Gastrocnemius medialis (tissue), 4 donors: Measurements from ENCODE around the gene SUDS3. TPM values are rescaled to one million over a fixed set of nuclear protein-coding genes. Genes with fewer than 3 reads are reported as not detected.
"Not testable (repeated sequence)": the region's sequence is repeated elsewhere in the genome, so short reads cannot be mapped to it uniquely, and the experiment has no call there.

ENCODE experiments used
- ATAC-seq, 2 donors: fragments of 150-250 bp; one replicate each; pipeline ENCODE4 v1.9.1; 2016
- DNase-seq, 2 donors: peaks; one replicate each; pipeline ENCODE4 v3.0.0-alpha.2; 2019
- H3K27ac ChIP-seq, 4 donors: fragments of 200-600 bp; sonication (generic); 1 replicate in 1 of 4; 2 replicates in 3 of 4; pipeline ENCODE4 v1.5.1; 2016 to 2018; ENCODE audit warnings: mild to moderate bottlenecking in 2 of 4, moderate library complexity in 1 of 4
- H3K27me3 ChIP-seq, 3 donors: fragments of 200-600 bp; sonication (generic) in 2 of 3; 1 replicate in 1 of 3; 2 replicates in 2 of 3; pipeline versions ENCODE4 v1.5.1 to v1.6.0; 2016 to 2019; ENCODE audit warnings: mild to moderate bottlenecking in 1 of 3, moderate library complexity in 1 of 3
- H3K36me3 ChIP-seq, 2 donors: fragments of 200-600 bp; sonication (generic) in 1 of 2; one replicate each; pipeline ENCODE4 v1.5.1; 2017 to 2018
- H3K4me1 ChIP-seq, 2 donors: fragments of 200-600 bp; sonication (generic) in 1 of 2; one replicate each; pipeline ENCODE4 v1.5.1; 2016 to 2017; ENCODE audit warnings: mild to moderate bottlenecking in 2 of 2
- H3K4me3 ChIP-seq, 4 donors: fragments of 200-600 bp; sonication (generic) in 3 of 4; 1 replicate in 1 of 4; 2 replicates in 3 of 4; pipeline ENCODE4 v1.5.1; 2016 to 2019; ENCODE audit warnings: mild to moderate bottlenecking in 2 of 4
- H3K9me3 ChIP-seq, 3 donors: fragments of 200-600 bp; sonication (generic) in 2 of 3; 1 replicate in 1 of 3; 2 replicates in 2 of 3; pipeline ENCODE4 v1.5.1; 2016 to 2019
- POLR2A ChIP-seq, 2 donors: fragments of 450-650 bp; IDR thresholded peaks; one replicate each; pipeline ENCODE4 v1.6.1; 2017; ENCODE audit warnings: antibody characterized with exemption in 2 of 2, mild to moderate bottlenecking in 2 of 2, moderate library complexity in 2 of 2
- in situ Hi-C, 4 donors: fragments of 200-750 bp; cut with MboI; loops; one replicate each; pipeline versions ENCODE4 v1.15.0 to v1.8.0; 2017; ENCODE audit warnings: low sequenced_read_pairs in 4 of 4
- intact Hi-C: fragments of 100-400 bp; cut with DNase I; formaldehyde crosslinking; loops from one replicate; pipeline ENCODE4 v1.15.1; 2023; ENCODE audit warnings: low total_unique reads
- total RNA-seq, 4 donors: library from RNA; depleted of rRNA; stranded (reverse); fragments of >200 nt; gene quantifications; one replicate each; pipeline versions ENCODE4 v1.1.0 to v1.2.3, GENCODE V29; 2016
- TF ChIP-seq, protein P1 (sequence below), 5 experiments: fragments of 450-650 bp in 3 of 5; fragments of 200-600 bp in 2 of 5; sonication (generic) in 2 of 5; IDR thresholded peaks in 4 of 5; conservative IDR thresholded peaks in 1 of 5; 1 replicate in 4 of 5; 2 replicates in 1 of 5; pipeline ENCODE4 v1.5.1; 2016 to 2019; ENCODE audit warnings: antibody characterized with exemption in 5 of 5, mild to moderate bottlenecking in 3 of 5, moderate library complexity in 3 of 5

Gene SUDS3
- total RNA-seq, 4 donors from 2014 or later: 17.0 to 33.2 (median 29.1) TPM

DNA sequence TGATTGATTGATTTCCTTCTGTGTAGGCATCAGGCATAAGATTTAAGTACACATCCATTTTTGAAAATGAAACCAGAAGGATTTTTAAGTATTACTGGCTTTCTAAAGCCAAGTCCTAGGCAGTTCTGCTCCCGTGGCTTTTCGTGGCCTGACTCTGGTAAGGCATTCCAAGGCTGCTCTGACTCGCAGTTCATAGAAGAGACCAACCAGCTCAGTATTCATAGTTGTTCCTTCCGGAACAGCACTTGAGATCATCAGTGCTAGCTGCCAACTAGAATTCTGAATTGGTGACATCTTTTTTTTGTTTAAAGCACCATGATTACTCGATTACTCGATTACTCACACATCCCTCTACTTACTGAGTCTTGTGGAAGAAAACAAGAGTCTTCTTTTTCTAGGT, 25.9 kb downstream of the SUDS3 start:
- peaks cover 0 to 60% of the 10 kb centered on the region in 2 donors for H3K36me3 ChIP-seq
- intact Hi-C loops: loop anchor here (5.0 to 10.0 kb wide), 2 partner anchors 205 to 633 kb away; no protein-coding TSS in a partner anchor

DNA sequence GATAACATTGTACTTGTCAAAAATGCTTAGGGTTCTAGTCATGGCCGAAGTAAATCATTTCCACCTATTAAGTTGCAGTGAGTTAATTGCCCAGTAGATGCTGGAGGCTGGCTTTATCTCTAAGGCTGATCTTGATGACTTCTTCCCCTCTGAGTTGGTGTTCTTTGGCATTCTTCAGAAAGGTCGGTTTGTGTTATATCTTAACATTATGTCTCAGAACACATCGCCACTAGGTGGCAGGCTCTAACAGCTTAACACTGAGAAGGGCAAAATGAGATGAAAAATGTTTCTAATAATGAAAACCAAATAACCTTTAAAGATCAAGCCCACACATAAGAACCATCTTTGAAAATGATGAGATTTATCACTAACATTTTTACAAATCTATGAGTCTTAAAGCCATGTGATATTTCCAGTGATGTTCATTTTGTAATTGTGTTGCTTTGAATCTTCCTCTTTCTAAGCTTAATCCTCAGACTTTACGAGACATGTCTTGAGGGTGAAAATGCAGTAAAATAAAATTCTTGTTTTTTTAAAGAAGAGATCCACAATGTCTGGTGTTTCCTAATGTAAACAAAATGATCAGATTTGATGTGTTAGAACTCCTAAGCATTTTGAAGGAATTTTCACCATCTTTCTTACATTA, 28.6 kb downstream of the SUDS3 start:
- Histone ChIP-seq H3K4me1 (no peaks in the 10 kb centered on the region), H3K4me3 (no peak overlapping the region), H3K27ac (no peak overlapping the region), H3K36me3 (peaks cover 0 to 67% of the 10 kb centered on the region in 2 donors), H3K27me3 (no peaks in the 10 kb centered on the region), H3K9me3 (no peaks in the 10 kb centered on the region)
- DNase-seq (no peak), ATAC-seq (no peak)
- in situ Hi-C loops (loop anchor here in 3 of 4 donors (10.0 to 25.0 kb wide), 3 partner anchors 200 to 1007 kb away; no protein-coding TSS in a partner anchor), intact Hi-C loops (loop anchor here (2.0 to 10.0 kb wide), 4 partner anchors 202 to 1140 kb away; no protein-coding TSS in a partner anchor)
- TF ChIP-seq, protein P1, sequence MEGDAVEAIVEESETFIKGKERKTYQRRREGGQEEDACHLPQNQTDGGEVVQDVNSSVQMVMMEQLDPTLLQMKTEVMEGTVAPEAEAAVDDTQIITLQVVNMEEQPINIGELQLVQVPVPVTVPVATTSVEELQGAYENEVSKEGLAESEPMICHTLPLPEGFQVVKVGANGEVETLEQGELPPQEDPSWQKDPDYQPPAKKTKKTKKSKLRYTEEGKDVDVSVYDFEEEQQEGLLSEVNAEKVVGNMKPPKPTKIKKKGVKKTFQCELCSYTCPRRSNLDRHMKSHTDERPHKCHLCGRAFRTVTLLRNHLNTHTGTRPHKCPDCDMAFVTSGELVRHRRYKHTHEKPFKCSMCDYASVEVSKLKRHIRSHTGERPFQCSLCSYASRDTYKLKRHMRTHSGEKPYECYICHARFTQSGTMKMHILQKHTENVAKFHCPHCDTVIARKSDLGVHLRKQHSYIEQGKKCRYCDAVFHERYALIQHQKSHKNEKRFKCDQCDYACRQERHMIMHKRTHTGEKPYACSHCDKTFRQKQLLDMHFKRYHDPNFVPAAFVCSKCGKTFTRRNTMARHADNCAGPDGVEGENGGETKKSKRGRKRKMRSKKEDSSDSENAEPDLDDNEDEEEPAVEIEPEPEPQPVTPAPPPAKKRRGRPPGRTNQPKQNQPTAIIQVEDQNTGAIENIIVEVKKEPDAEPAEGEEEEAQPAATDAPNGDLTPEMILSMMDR (IDR thresholded peaks at IDR 0.05 in 4 of 5, conservative IDR thresholded peaks at IDR 0.05 in 1 of 5): peak; percentile 63 to 70 (median 70)
- TF ChIP-seq POLR2A (IDR thresholded peaks at IDR 0.05): no peak

More for the DNA sequence above, 25.9 kb downstream of the SUDS3 start:
- no peak for DNase-seq
- peaks cover 0 to 4% of the 10 kb centered on the region in 2 donors for H3K4me1 ChIP-seq
- TF ChIP-seq POLR2A (IDR thresholded peaks at IDR 0.05): no peak
- H3K9me3 ChIP-seq: no peaks in the 10 kb centered on the region
- no peaks in the 10 kb centered on the region for H3K27me3 ChIP-seq
- H3K27ac ChIP-seq: no peak overlapping the region
- no peak for ATAC-seq
- in situ Hi-C loops: loop anchor here in 3 of 4 donors (10.0 to 25.0 kb wide), 3 partner anchors 203 to 1010 kb away; no protein-coding TSS in a partner anchor
- H3K4me3 ChIP-seq: no peak overlapping the region

DNA sequence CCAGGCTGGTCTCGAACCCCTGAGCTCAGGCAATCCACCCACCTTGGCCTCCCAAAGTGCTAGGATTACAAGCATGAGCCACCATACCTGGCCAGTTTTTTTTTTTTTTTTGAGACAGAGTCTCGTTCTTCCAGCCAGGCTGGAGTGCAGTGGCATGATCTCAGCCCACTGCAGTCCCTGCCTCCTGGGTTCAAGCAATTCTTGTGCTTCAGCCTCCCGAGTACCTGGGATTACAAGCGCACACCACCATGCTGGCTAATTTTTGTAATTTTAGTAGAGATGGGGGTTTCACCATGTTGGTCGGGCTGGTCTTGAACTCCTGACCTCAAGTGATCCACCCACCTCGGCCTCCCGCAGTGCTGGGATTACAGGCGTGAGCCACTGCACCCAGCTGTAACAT, 31.9 kb downstream of the SUDS3 start:
- not testable (repeated sequence) for DNase-seq, H3K27ac ChIP-seq, H3K4me3 ChIP-seq, H3K4me1 ChIP-seq, H3K9me3 ChIP-seq, H3K27me3 ChIP-seq, ATAC-seq
- in situ Hi-C loops (loop anchor here in 3 of 4 donors (10.0 to 25.0 kb wide), 3 partner anchors 197 to 1004 kb away; no protein-coding TSS in a partner anchor), intact Hi-C loops (loop anchor here (5.0 to 10.0 kb wide), 2 partner anchors 214 to 627 kb away; no protein-coding TSS in a partner anchor)
- peaks cover 0 to 69% of the 10 kb centered on the region in 2 donors for H3K36me3 ChIP-seq

DNA sequence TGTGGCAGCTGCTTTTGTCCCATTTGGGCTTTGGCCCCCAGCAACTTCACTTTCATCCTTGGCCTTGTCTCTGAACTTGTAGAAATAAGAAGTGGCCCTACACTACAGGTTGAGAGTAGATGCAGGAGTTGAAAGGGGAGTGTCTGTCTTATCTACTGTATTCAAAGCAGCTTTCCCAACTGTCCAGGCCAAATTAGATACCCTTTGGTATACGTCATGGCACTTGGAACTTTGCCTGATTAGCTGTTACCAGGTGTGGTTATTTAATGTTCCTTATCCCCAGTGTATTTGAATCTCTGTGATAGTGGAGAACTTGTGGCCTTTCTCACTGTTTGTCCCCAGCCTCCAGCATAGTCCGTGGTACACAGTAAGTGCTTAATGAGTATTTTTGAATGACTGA, 33.5 kb downstream of the SUDS3 start:
- ATAC-seq (no peak), DNase-seq (no peak)
- no peak overlapping the region for H3K27ac ChIP-seq
- no peak overlapping the region for H3K4me3 ChIP-seq
- peaks cover 5 to 73% of the 10 kb centered on the region in 2 donors for H3K36me3 ChIP-seq
- intact Hi-C loops: loop anchor here (5.0 to 10.0 kb wide), 2 partner anchors 212 to 625 kb away; no protein-coding TSS in a partner anchor
- H3K4me1 ChIP-seq: peaks cover 6% of the 10 kb centered on the region in 2 donors
- no peaks in the 10 kb centered on the region for H3K27me3 ChIP-seq
- in situ Hi-C loops: loop anchor here in 3 of 4 donors (10.0 to 25.0 kb wide), 3 partner anchors 195 to 1002 kb away; no protein-coding TSS in a partner anchor
- H3K9me3 ChIP-seq: no peaks in the 10 kb centered on the region
- TF ChIP-seq, protein P1 (IDR thresholded peaks at IDR 0.05 in 4 of 5, conservative IDR thresholded peaks at IDR 0.05 in 1 of 5): no peak
- TF ChIP-seq POLR2A (IDR thresholded peaks at IDR 0.05): no peak

DNA sequence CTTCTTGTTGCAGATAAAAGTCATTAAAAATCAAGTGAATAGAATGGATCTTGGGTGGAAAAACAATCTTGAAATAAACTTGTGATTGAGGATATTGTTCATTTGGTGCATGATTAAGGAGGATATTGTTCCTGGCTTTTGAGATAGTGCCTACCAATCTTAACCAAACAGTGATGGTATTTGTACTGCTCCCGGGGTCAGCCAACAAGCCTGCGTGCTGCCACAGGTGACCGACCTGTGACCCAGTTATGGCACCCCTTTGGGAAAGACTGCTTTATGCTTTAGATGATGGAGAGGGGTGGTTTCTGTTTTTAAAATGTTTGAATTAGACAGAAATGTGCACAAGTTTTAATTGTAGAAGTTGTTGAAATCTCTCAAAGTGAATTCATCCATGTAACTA, 41.6 kb downstream of the SUDS3 start:
- Histone ChIP-seq H3K4me1 (no peaks in the 10 kb centered on the region), H3K27ac (no peak overlapping the region), H3K9me3 (no peaks in the 10 kb centered on the region), H3K27me3 (no peaks in the 10 kb centered on the region), H3K4me3 (no peak overlapping the region), H3K36me3 (peaks cover 10 to 44% of the 10 kb centered on the region in 2 donors)
- DNase-seq (no peak), ATAC-seq (no peak)
- intact Hi-C loops: no loop called here
- no peak for TF ChIP-seq POLR2A (IDR thresholded peaks at IDR 0.05)
- in situ Hi-C loops: loop anchor here in 3 of 4 donors (25.0 kb wide), 2 partner anchors 619 to 994 kb away; no protein-coding TSS in a partner anchor
